ENCODE data around the gene IGSF3.
"Not testable (repeated sequence)": the region's sequence is repeated elsewhere in the genome, so short reads cannot be mapped to it uniquely, and the experiment has no call there.

The IGSF3 gene

DNA sequence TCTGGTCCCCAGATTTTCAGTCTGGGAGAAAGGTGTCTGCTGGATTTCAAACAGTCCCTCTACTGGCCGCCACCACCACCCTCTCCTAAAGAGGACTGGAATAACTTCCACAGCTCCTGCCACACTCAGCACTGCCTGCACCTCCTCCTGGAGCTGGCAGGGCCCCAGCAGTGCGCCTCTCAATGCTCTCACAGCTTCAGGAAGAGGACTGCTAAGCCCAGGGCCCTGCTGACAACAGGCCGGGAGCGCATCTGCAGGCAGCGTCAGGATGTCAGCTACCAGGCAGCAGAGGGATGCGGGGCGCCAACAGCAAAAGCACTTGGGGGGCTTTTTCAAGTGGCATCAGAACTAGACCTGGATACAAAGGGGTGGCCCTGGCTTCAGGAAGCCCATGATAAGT, 40.2 kb downstream of the IGSF3 start:
- not testable (repeated sequence) for DNase-seq

DNA sequence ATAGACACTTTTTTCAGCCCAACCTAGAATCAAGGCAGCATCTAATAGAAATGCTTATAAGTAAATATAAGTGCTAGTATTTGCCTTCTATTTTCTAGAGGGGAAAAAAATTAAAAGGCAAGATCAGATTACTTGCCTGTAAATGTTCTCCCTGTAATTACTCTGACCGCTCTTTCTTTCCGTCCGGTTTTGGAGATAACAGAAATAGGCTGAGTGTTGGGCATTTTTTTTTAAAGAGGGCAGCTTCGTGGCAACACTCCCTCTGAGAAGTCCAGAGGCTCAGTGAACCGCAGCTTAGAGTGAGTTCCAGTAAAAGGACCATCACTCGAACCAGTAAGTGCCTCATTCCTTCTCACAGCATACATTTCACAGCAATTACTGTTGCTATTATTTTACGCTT, 40.6 kb downstream of the IGSF3 start:
- DNase-seq = not testable (repeated sequence)

DNA sequence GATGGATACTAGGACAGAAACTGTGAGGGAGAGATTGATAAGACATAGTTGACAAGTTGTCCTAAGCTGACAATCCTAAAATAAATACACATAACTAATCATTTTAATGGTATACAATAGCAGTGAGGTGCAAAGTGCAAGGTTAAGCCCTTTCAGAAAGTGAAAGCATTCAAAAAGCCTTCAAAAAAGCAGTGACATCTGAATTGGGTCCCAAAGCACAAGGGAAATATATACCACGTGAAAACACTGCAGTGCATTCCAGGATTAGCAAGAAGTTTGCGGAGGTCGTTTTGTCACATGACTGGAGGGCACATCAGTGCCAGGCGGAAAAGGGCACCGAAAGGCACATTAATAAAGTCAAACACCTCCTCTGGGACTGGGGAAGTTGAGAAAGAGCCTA, 42.4 kb downstream of the IGSF3 start:
- not testable (repeated sequence) for DNase-seq

- no peak for DNase-seq
Measured at GRCh38 chr1:116624040-116624439, 43.5 kb downstream of the IGSF3 start.

DNA sequence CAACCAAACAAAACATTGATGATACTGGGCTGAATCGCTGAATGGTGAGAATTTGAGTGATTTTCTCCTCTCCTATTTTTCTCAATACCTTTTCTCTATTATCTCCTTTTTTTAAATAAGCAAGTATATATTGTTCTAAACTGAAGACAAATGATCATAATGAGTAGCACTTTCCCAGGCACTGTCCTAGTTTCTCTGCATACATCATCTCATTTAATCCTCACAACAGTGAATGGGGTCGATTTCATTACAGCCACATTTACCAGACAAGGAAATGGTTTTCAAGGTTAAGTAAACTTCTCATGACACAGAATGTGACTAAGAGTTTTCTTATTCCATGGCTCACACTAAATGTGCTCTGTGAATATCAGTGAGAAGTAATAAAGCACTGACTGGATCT, 45.0 kb downstream of the IGSF3 start:
- not testable (repeated sequence) for DNase-seq

DNA sequence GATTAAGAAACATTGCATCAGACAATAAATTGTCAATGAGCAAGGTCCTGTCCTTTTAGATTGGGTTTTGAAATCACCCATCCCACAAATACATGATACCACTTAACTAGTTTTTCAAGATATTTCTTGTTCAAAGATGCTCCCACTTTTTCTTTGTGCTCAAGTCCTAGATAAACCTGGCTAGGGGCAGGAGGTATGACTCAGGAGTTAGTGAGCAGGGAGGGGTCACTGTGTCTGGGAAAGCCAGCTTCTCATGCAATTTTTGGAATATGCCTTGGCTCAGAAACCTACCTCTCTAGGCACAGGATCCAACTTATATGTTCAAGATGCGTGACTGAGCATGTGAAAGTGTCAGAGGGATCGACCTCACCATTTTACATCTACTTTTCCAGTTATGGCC, 45.8 kb downstream of the IGSF3 start:
- not testable (repeated sequence) for DNase-seq

DNA sequence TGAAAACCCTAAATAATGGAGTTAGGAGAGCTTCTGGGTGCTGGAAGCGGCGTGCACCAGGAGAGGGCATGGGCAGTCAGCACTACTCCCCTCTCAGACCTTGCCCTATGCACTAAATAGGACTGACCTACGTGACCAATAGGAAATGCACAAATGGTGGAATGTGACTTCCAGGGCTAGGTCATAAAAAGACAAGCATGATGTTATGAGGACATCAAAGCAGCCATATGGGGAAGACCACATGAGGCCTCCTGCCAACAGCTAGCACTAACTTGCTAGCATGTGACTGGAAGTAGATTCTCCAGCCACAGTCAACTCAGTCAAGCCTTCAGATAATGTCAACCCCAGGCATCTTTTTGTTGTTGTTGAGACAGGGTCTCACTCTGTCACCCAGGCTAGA, 47.1 kb downstream of the IGSF3 start:
- DNase-seq = not testable (repeated sequence)

- DNase-seq = not testable (repeated sequence)
Measured at GRCh38 chr1:116619106-116619505, 48.4 kb downstream of the IGSF3 start.

- DNase-seq = not testable (repeated sequence)
Measured at GRCh38 chr1:116617808-116618207, 49.7 kb downstream of the IGSF3 start.

GRCh38 chr1:116613825-116614224, 53.7 kb downstream of the IGSF3 start:
- not testable (repeated sequence) for DNase-seq

DNA sequence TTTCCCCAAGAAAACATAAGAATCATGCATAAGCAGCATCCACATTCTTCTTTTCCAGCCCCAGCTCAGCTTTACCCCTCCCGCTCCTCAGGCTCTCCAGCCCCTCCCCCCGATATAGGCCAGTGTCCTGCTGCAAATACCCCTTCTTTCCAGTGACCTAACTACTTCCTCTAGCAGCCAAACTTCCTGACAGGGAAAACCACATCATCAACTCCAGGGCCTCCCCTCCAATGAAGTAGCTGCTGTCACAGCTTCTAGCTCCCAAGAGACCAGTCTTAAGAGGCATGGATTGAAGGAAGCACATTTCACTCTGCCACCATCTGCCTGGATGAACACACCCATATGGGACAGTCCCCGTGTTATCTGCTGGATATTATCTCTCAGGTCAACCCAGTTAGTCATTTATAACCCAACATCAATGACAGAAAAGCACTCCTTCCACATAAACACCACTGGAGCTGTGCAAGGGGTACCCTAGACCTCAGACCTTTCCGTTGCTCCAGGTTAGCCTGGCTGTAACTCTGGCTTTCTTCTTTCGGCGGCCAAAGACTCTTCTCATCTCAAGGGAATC, 57.6 kb downstream of the IGSF3 start:
- not testable (repeated sequence) for DNase-seq

- not testable (repeated sequence) for DNase-seq
Measured at GRCh38 chr1:116608841-116609240, 58.7 kb downstream of the IGSF3 start.

- DNase-seq = not testable (repeated sequence)
Measured at GRCh38 chr1:116608151-116608550, 59.4 kb downstream of the IGSF3 start.

- DNase-seq = not testable (repeated sequence)
Measured at GRCh38 chr1:116607463-116607862, 60.1 kb downstream of the IGSF3 start.

GRCh38 chr1:116606067-116606466, 61.5 kb downstream of the IGSF3 start:
- DNase-seq = not testable (repeated sequence)

DNA sequence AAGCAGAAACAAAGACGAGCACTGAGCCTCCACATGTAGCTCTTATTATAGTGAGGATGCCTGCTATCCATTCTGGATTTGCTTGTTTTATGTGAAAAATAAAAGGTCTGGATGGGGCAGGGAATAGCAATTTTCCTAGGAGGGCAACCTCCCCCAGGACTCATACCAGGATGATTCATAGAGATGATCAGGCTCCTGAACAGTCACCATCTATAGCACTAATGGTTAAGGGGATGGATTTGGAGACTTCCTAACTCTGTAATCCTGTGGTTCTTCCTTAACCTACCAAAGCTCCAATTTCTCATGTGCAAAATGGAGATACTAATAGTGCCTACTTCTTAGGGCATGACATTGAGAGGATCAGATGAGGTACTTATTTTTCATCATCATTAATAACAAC, 62.2 kb downstream of the IGSF3 start:
- no peak for DNase-seq

GRCh38 chr1:116604408-116604807, 63.1 kb downstream of the IGSF3 start:
- not testable (repeated sequence) for DNase-seq

GRCh38 chr1:116603646-116604045, 63.9 kb downstream of the IGSF3 start:
- DNase-seq = not testable (repeated sequence)

DNA sequence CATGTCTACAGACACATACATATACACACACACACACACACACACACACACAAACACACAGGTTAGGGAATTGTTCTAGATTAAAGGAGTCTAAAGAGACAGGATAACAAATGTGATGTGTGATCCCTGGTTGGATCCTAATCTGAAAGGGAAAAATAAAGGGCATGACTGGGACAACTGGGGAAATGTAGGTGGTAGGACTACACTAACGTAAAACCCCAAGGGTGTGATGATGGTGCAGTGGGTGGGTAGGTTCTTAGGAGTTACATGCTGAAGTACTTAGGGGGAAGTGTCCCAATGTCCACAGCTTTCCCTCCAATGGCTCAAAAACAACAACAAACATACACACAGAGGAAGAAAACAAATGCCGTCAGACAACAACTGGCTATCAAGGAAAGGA, 68.2 kb downstream of the IGSF3 start:
- not testable (repeated sequence) for DNase-seq

DNA sequence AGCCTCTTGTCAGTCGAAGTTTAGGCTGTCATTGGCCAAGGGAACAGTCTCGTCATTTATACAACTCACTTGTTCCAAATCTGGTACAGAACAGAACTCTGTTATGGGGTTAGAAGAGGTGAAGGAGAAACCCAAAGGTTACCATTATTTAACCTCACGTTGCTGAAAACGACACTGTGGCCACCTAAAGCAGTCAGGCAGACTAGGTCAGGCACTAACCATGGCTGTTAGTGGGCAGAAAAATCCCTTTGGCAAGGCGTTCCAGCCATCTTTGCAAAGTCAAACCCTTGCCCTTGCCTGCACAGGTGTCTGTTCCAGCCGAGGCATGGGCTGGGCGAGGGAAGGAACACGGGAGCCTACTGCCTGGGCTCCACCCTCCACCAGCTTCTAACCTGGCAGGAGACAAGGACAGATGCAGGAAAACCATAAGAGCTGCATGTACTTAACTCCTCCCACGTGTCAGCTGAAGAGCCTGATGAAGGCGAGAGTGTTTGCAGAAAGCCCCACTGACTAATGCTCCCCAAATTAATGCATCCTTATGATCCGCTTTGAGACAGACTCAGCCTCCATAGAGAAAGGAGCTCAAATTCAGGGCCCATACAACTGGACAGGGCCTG, 69.0 kb downstream of the IGSF3 start:
- DNase-seq = not testable (repeated sequence)

- not testable (repeated sequence) for DNase-seq
Measured at GRCh38 chr1:116597388-116597787, 70.1 kb downstream of the IGSF3 start.

DNA sequence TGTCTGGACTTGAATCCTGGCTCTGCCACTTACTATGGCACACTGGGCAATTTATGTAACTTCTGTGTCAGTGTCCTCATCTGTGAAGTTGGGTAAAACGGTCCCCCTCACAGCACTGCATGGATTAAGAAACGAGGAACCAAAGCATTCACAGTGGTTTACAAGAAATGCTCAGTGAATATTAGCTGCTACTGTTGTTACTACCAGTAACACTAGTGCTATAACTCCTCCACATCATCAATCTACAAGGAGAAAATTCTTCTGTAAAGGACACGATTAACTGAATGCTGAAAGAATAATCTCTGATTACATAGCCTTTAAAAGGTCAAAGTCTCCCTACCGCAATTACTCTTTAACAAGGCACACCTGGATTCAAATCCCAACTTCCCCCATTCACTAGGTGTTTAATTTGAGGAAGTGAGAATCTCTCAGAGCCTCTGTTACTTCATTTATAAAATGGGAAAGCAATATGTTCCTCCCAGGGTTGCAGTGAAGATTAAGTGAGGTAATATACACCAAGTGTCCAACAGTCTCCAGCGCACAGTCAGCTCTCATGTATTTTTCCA, 70.7 kb downstream of the IGSF3 start:
- DNase-seq = not testable (repeated sequence)

DNA sequence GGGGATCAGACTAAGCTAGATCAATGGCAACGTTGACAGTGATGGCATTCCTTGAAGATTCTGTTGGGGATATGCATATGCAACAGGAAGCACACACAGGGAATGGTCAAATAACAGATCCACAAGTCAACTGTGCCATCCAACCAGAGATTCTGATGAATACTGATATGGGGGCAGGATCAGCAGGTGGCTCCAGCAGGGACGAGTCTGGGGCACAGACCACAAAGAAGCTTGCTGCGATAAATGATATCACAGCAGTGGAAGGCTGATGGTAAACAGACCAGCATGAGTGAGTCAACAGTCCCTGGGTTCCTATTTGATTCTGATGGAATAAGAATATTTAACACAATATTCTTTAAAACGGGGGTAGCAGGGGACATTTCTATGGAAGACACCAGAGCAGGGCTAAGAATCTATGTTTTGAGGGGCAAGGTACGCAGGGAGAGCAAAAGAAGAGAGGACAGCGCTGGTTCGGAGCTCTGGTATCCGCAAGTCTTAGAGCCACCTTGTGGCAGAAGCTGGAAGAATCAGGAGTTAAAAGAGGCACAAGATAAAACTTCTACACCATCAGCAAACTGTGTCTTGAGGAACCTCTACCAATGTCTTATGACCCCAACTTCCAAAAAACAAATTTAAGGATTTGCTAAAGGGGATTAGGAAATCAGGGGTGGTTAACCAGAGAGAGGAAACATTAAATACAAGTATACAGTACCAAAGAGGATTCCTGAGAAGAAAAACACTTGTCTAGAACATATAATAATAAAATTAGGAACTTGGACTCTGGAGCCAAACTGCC, 71.4 kb downstream of the IGSF3 start:
- peak; percentile 40 to 57 for DNase-seq

All from activated CD4-positive, alpha-beta T cell treated with anti-CD3 and anti-CD28 coated beads, Interleukin-2, amount 50 U/mL, for 48 hours (primary cell).